CD4-positive, alpha-beta T cell treated with Interleukin-1 beta for 1 hour (primary cell): ENCODE results near the gene PPP2R3C.
"Not testable (repeated sequence)": the region's sequence is repeated elsewhere in the genome, so short reads cannot be mapped to it uniquely, and the experiment has no call there.

ENCODE experiments used
- DNase-seq, 2 donors: peaks; one replicate each; pipeline ENCODE4 v3.0.0-alpha.2; 2020 to 2022

The PPP2R3C gene

DNA sequence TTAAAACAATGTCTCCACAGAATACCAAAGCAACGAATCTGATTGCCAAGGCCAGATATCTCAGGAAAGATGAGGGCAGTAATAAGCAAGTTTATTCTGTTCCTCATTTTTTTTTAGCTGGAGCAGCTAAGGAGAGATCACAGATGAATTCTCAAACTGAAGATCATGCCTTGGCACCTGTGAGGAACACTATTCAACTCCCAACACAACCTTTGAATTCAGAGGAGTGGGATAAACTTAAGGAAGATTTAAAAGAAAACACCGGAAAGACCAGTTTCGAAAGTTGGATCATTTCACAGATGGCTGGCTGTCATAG lies 1.6 kb upstream of the PPP2R3C start:
- DNase-seq, result no peak

DNA sequence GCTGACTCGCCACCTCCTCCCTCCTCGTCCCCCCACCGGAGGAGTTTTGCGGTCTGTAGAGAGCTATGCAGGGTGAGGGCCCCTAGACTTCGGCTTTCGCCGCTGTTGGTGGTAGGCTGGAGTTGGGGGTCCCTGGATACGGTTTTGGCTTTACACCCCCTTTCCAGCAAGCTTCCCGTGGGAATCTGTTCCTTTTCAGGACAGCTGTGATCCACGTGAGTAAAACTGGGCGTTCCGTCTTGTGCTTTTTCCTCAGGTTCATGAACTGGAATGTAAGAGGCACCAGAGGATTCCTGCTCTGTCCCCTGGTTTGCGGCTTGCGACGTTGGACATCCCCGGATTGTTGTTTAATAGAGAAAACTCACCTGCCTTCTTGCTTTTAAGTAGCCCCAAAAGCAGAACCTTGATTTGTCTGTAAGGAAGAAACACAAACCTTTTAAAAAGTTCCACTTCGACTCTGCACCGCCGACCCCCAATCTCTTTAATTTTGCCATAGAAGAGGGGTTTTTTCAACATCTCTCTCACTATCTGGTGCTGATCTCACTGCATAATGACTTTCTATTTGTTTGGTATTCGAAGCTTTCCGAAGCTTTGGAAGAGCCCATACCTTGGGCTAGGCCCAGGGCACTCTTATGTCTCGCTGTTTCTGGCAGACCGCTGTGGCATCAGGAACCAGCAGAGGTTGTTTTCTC lies 1.1 kb upstream of the PPP2R3C start:
- DNase-seq, result peak in 1 of 2 donors; percentile 39

DNA sequence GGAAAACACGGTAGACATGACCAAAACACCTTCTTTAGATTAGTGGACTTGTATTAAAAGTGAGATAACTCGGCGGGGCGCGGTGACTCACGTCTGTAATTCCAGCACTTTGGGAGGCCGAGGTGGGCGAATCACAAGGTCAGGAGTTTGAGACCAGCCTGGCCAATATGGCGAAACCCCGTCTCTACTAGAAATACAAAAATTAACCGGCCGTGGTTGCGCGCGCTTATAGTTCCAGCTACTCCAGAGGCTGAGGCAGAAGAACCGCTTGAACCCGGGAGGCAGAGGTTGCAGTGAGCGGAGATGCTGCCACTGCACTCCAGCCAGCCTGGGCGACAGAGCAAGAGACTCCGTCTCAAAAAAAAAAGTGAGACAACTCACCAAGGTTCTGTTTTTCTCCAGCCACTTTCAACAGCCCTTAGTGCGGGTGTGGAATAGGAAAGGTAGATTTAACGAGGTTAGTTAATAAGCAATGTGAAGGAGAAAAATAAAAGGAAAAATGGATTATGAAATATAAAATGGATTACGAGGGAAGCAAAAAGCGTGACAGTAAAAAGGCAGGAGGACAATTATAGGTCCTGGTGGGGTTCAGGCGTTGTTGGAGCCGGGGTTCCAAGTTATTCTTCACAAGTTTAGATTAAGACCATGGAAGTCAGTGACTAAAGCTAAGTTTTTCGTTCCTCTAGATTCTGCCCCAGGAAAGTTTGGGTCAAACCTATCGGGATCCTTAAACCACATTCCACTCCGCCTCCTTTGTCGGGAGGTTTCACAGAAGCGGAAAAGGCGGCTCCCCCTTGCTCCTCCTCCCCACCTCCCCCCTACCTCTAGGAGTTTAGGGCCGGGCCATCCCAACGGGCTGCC lies 534 bp downstream of the PPP2R3C start:
- no peak for DNase-seq

DNA sequence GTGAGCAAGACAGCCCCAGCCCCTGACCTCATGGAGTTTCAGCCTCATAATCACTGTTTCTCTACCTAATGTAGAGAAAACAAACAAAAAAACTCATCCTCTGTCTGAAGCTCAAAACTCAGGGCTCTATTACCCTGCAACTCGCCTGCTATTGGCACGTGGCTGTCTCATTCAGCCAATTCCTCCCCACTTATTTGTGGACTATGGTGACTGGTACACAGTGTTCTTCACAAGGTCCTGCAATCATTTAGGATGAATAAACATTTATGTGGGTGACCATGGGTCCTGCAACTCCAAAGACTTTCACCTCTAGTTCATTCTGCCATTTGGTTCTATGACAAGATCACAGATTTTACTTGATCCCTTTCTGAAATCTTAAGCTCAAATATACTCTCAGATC lies 4.7 kb downstream of the PPP2R3C start:
- DNase-seq, result no peak

DNA sequence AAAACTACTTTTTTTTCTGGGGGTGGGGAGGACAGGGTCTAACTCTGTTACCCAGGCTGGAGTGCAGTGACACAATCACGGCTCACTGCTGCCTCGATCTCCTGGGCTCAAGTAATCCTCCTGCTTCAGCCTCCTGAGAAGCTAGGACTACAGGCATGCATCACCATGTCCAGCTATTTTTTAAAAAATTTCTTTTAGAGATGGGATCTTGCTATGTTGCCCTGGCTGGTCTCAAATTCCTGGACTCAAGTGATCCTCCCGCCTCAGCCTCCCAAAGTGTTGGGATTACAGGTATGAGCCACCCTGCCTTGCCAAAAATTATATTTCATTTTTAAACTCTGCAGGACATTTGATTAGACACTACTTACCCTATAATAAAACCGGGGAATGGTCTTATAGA lies 5.5 kb downstream of the PPP2R3C start:
- no peak for DNase-seq

DNA sequence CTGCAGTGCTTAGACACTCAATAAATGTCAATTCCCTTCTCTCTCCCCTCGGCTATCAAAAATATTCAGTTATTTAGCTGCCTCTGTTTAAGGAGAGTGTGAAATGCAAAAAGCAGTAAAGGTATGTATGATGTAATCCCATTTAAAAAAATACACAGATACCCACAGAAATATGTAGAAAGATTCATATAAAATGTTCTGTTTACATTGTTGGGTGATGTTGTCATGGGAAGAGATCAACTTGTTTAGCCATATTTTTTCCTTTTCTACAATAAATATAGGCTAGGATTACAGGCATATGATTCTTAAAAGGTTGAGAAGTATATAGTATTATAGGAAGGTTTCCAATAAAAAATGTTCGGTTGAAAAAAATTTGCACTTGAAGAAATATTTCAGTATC lies 7.8 kb downstream of the PPP2R3C start:
- DNase-seq, result no peak

DNA sequence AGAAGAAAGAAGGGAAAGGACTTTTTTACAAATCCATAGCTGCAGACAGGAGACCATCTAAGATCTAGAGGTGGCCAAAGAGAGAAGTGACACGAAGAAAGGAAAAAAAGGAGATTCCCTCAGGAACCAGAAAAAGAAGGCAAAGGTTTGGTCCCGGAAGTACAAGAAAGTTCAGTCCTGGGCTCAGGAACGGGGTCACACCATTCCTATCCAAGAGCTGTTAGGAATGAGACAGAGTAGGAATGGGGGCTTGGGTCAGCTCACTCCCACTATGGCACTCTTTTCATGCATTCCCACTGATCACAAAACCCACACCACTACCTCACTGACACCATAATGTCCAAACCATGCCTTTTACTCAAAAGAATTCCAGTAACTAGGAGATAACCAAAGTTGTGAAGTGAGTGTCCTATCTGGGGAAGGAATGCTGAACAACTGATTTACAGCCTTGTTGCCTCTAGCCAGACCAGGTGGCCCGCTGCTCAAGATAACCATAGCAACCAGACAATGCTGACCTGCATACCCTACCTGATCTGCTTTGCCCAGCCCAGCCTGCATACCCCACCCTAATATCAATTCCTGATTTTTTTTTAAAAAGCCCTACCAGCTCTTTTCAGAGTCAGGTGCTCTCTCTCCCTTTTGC lies 8.4 kb downstream of the PPP2R3C start:
- no peak for DNase-seq

DNA sequence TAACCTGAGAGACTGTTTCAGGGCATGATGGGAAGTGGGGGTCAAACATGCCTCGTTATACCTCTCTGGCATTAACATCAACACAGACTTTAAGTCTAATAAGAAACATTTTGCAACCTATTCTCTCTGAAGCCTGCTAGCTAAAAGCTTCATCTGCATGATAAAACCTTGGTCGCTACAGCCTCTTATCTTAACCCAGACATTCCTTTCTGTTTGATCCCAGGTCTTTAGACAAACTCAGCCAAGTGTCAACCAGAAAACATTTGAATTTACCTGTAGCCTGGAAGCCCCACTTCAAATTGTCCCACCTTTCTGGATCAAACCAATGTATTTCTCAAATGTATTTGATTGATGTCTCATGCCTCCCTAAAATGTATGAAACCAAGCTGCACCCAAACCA lies 9.1 kb downstream of the PPP2R3C start:
- no peak for DNase-seq

DNA sequence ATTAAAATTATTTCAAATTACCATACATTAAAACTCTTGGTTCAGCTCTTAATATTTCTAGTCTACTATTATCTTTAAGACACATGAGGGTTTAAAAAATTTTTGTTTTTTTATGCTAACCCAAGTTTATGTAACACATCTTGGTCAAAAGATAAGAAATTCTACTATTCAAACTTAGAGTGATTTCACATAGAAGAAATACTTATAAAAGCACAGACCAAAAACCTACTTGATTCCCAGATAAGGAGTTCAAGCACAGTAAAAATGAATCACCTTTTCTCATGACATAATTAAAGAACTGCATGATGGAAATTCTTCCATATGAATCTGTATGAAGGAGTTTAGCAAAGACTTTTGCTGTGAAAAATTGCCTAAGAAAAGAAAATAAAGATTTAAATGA lies 13.9 kb downstream of the PPP2R3C start:
- DNase-seq, result no peak

DNA sequence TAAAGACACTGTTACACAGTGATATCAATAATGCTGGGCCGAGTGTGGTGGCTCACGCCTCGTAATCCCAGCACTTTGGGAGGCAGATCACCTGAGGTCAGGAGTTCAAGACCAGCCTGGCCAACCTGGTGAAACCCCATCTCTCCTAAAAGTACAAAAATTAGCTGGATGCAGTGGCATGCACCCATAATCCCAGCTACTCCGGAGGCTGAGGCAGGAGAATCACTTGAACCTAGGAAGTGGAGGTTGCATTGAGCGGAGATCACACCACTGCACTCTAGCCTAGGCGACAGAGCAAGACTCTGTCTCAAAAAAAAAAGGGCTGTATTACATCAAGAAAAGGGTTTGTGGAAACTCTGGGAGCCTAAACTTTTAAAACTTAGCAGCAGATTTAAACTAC lies 27.1 kb downstream of the PPP2R3C start:
- not testable (repeated sequence) for DNase-seq

DNA sequence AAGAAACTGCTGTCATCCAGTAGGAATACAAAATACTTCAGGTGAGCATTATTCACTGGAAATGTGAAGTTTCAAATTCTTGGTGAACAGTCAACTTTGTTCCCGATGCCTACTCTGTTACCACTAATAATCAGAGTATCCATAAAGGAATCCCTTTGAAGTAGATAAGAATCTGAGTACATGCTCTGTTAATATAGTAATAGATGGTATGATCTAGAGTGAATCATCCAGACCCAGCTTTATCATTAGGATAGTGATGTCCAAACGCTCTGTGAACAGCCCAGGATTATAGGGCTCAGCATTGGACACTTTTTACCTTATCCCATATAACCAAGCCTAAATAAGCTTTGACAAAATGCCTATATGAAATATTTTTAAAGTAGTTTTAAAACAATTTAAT lies 33.3 kb downstream of the PPP2R3C start:
- no peak for DNase-seq

DNA sequence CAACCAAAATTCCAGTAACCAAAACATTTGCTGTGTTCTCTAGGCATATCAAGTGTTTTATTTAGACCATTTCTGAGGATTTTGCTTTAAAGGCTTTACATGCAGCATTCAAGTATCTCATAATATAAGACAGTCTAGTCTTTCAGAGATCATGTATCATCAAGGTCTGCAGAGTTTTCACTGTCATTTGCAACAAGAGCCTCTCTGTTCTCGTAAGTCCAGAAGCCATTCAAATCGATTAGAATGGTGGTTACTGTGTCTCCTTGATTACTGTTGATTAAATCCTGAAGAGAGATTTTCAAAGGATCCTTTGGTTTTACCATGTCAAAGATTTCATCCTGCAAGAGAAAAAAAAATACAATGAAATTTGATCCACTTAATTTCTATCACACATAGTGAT lies 36.3 kb downstream of the PPP2R3C start:
- DNase-seq, result no peak

DNA sequence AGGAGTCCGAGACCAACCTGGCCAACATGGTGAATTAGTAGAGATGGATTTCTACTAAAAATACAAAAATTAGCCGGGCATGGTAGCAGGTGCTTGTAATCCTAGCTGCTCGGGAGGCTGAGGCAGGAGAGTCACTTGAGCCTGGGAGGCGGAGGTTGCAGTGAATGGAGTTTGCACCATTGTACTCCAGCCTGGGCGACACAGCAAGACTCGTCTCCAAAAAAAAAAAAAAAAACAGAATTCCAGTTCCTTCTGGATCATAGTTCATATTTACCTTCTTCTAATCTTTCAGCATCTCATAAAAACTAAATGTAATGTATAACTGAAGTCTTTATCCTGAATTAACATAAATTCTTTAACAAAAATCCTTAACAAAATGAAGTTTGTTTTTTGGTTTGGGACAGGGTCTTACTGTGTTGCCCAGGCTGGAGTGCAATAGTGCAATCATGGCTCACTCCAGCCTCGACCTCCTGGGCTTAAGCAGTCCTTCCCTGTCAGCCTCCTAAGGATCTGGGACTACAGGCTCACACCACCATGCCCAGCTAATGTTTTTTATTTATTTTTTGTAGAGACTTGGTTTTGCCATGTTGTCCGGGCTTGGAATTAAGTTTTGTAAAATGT lies 38.1 kb downstream of the PPP2R3C start:
- DNase-seq, result no peak

DNA sequence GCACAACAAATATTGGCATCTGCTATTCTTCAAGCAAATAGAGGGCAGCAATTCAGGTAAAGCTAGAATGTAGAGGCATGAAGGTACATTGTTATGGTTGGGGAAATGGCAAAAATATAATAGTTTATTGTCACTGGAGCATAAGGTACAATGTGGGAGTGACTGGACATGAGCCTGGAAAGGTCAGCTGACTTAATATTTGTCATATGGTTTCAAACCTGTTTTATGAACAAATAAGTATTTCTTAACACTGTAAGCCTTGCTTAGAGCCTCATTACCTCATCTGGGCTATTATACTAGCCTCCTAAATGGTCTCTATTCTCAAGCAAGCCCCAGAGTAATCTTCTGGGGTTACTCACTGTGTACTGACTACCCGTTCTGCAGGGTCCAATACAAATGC lies 42.0 kb downstream of the PPP2R3C start:
- no peak for DNase-seq

DNA sequence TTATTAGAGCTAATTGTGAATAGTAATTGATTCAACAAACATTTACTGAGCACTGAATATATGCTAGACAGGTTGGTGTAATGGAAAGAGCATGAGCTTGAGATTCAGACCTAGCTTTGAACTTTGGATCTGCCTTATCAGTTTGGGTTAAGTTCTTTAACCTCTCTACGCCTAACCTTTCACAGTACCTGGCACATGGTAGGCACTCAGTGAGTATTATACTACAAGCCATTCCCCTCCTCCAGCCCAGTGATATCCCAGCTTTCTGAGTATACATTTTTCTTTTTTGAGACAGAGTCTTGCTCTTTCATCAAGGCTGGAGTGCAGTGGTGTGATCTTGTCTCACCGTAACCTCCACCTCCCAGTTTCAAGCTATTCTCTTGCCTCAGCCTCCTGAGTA lies 43.7 kb downstream of the PPP2R3C start:
- DNase-seq, result no peak

DNA sequence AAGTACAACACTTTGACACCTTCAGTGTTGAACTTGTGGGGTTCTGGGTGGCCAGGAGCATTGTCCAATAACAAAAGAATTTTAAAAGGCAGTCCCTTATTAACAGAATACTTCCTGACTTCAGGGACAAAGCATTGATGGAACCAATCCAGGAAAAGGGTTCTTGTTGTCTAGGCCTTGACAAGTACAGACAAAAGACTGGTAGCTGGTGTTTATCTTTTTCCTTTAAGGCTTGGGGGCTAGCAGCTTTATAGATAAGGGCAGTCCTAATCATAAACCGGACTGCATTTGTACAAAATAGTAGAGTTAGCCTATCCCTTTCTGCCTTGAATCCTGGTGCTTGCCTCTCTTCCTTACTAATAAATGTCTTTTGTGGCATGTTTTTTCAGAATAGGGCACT lies 48.3 kb downstream of the PPP2R3C start:
- no peak for DNase-seq

DNA sequence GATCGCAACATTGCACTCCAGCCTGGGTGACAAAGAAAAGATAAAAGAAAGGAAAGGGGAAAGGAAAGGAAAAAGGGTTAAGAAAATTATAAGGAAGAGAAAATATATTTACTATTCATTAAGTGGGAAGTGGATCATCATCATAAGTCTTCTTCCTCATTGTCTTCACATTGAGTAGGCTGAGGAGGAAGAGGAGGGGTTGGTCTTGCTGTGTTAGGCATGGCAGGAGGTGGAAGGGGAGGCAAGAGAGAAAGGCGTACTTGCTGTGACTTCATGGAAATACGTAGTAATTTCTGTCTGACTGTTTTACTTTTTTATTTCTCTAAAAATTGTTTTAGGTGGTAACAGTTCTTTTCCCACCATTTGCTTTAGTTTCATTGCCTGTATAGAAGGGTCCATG lies 49.6 kb downstream of the PPP2R3C start:
- no peak for DNase-seq

DNA sequence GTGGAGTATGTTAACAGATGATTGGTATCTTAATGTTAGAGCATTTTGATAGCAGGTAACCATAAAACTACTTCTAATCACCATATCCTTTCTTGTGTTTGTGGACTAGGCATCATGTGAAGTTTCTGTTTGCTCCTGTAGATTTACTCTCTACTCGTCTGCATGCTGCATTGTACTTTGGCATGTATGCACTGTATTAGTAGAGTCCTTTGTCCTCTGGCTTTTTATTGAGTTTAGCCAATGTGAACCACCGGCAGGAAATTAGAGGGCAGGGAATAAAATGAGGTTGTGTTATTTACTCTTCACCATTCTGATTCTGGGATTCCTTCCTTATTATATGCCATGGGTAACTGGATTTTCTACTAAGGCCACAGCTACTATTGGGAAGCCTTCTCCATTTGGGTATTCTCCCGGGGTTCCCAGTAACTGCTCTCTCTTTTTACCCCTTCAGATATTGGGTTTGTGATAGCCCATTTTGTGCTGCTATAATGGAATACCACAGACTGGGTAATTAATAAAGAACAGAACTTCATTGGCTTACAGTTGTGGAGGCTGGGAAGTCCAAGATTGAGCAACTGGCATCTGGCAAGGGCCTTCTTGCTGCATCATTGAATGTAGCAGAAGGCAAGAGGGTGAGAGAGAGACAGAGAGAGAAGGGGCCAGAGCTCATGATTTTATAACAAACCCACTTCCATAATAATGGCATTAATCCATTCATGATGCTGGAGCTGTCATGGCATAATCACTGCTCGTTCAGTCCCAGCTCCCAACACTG lies 53.4 kb downstream of the PPP2R3C start:
- DNase-seq, result no peak

DNA sequence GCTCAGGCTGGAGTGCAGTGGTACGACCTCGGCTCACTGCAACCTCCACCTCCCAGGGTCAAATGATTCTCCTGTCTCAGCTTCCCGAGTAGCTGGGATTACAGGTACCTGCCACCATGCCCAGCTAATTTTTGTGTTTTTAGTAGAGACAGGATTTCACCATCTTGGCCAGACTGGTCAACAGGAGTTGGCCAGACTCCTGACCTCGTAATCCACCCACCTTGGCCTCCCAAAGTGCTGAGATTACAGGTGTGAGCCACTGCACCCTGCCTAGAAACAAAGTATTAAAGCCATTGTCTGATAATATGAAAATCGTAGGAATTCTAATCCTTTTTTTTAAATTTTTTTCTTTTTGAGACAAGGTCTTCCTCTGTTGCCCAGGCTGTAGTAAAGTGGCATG lies 56.1 kb downstream of the PPP2R3C start:
- not testable (repeated sequence) for DNase-seq

DNA sequence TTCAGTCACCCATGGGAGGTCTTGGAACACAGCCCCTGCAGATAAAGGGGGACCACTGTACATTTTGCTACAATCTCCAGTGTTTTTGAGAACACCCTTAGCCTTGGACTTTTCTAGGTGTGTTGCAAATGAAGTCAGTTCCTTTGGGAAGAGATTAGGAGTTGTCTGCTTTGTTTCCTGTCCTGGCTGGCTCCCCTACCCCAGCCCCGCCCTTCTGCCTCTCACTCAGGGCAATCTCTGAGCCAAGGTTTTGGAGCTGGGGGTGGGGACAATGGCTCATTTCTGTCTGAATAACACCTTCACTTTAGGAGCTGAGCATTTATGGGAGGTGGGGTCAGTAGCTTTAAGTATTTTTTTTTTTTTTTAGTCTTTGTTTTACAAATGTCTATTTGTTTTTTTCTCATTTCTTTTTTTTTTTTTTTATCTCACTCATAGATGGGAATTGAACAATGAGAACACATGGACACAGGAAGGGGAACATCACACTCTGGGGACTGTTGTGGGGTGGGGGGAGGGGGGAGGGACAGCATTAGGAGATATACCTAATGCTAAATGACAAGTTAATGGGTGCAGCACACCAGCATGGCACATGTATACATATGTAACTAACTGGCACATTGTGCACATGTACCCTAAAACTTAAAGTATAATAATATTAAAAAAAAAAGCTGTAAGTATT lies 60.5 kb downstream of the PPP2R3C start:
- DNase-seq, result not testable (repeated sequence)

DNA sequence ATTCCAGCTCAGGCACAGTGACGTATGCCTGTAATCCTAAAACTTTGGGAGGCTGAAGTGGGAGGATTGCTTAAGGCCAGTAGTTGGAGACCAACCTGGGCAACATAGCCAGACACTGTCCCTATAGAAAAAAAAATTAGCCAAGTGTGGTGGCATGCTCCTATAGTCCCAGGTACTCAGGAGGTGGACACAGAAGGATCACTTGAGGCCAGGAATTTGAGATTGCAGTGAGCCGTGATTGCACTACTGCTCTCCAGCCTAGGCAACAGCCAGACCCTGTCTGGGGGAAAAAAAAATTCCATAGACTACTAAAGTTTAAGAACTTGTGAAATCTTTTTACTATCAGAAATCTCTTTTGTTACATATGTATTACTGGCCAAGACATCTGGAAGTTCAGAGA lies 69.2 kb downstream of the PPP2R3C start:
- no peak for DNase-seq

DNA sequence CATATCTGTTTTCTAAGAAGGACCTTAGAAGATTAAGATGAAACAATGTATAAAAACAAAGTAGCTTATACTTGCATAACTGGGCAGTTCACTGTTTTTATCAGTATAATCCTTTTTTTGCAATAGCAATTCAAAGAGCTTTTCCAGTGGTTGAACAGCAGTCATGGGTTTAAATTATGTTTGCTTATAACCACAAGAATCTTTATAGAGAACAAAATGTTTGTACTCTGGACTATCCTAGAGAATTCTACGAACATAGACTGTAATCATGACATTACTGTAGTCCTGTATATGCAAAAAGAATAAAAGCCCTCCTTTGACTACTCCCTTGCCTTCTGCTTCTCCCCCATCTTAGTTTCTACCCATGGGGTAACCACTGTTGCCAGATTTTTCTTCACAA lies 70.0 kb downstream of the PPP2R3C start:
- DNase-seq, result no peak
